Right atrium auricular region (tissue), 2 donors: Measurements from ENCODE around the gene ZBTB20. TPM values are rescaled to one million over a fixed set of nuclear protein-coding genes. Genes with fewer than 3 reads are reported as not detected.

Source experiments
- DNase-seq: peaks from one replicate; pipeline ENCODE4 v3.0.0-alpha.2; 2019; ENCODE audit warnings: low spot score
- H3K27ac ChIP-seq, 2 donors: fragments of 200-600 bp; sonication (generic); 1 replicate in 1 of 2; 2 replicates in 1 of 2; pipeline ENCODE4 v1.5.1; 2016 to 2019
- H3K27me3 ChIP-seq, 2 donors: fragments of 200-600 bp; sonication (generic); one replicate each; pipeline versions ENCODE4 v1.5.1 to v1.6.0; 2017 to 2019
- H3K36me3 ChIP-seq: fragments of 200-600 bp; sonication (generic); one replicate; pipeline ENCODE4 v1.5.1; 2016
- H3K4me1 ChIP-seq, 2 donors: fragments of 200-600 bp; sonication (generic); one replicate each; pipeline versions ENCODE4 v1.5.1 to v1.6.0; 2017 to 2019
- H3K4me3 ChIP-seq, 2 donors: fragments of 200-600 bp; sonication (generic); 1 replicate in 1 of 2; 2 replicates in 1 of 2; pipeline ENCODE4 v1.5.1; 2017 to 2019; ENCODE audit warnings: mild to moderate bottlenecking in 1 of 2, moderate library complexity in 1 of 2
- H3K9me3 ChIP-seq, 2 donors: fragments of 200-600 bp; sonication (generic); one replicate each; pipeline ENCODE4 v1.5.1; 2019
- total RNA-seq, 2 donors: library from RNA; depleted of rRNA; stranded (reverse); fragments of >200 nt; gene quantifications; one replicate each; pipeline ENCODE4 v1.1.0, GENCODE V29; 2016
- TF ChIP-seq, protein P1 (sequence below), 2 donors: fragments of 200-600 bp; sonication (generic); IDR thresholded peaks; one replicate each; pipeline ENCODE4 v1.5.1; 2019; ENCODE audit warnings: antibody characterized with exemption in 2 of 2

ZBTB20 gene
- total RNA-seq, 2 donors from 2014 or later: 84.6 to 90.8 TPM

DNA sequence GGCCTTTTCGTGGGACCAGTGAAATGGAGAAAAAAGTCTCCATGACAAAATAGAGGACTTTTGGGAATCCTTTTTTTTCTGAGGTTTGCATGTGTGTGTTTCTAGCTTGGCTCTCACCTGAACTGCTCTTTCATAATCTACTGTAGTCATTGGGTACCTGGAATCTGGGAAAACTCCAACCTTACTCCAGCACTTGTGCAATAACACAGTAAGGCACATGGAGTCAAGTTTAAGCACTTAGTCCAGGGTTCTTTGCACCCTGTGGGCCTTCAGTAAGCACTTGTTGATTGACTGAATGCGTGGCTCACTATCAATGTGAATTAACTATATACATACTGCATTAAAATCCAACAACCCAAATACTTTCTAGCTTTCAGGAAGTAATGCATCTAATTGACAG is 299.5 kb downstream of the ZBTB20 start:
- Histone ChIP-seq H3K36me3 (no peaks in the 10 kb centered on the region), H3K9me3 (no peaks in the 10 kb centered on the region), H3K4me1 (peaks cover 0 to 6% of the 10 kb centered on the region in 2 donors), H3K27me3 (no peaks in the 10 kb centered on the region), H3K27ac (no peak overlapping the region), H3K4me3 (no peak overlapping the region)
- TF ChIP-seq, protein P1, sequence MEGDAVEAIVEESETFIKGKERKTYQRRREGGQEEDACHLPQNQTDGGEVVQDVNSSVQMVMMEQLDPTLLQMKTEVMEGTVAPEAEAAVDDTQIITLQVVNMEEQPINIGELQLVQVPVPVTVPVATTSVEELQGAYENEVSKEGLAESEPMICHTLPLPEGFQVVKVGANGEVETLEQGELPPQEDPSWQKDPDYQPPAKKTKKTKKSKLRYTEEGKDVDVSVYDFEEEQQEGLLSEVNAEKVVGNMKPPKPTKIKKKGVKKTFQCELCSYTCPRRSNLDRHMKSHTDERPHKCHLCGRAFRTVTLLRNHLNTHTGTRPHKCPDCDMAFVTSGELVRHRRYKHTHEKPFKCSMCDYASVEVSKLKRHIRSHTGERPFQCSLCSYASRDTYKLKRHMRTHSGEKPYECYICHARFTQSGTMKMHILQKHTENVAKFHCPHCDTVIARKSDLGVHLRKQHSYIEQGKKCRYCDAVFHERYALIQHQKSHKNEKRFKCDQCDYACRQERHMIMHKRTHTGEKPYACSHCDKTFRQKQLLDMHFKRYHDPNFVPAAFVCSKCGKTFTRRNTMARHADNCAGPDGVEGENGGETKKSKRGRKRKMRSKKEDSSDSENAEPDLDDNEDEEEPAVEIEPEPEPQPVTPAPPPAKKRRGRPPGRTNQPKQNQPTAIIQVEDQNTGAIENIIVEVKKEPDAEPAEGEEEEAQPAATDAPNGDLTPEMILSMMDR (IDR thresholded peaks at IDR 0.05): no peak
- no peak for DNase-seq

DNA sequence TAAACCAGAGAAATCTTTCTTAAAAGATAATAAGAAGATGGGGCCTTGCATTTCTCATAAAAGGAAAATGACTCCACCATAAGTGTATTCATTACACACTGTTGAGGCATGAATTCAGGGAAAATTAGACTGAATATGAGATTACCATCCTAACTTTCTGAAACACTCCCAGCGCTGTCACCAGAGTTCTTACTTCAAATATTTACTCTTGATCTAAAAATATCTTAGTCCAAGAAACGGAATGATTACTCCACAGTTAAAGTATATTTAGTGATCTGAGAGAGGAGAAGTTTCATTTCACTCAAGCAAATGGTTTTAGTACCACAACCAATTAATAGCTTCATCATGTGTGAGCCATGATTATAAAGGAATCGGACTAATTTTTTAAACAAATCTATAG is 300.3 kb downstream of the ZBTB20 start:
- no peaks in the 10 kb centered on the region for H3K9me3 ChIP-seq
- DNase-seq: no peak
- no peaks in the 10 kb centered on the region for H3K36me3 ChIP-seq
- H3K27me3 ChIP-seq: no peaks in the 10 kb centered on the region
- no peak overlapping the region for H3K27ac ChIP-seq
- H3K4me1 ChIP-seq: peaks cover 0 to 6% of the 10 kb centered on the region in 2 donors
- TF ChIP-seq, protein P1 (IDR thresholded peaks at IDR 0.05): no peak
- no peak overlapping the region for H3K4me3 ChIP-seq

DNA sequence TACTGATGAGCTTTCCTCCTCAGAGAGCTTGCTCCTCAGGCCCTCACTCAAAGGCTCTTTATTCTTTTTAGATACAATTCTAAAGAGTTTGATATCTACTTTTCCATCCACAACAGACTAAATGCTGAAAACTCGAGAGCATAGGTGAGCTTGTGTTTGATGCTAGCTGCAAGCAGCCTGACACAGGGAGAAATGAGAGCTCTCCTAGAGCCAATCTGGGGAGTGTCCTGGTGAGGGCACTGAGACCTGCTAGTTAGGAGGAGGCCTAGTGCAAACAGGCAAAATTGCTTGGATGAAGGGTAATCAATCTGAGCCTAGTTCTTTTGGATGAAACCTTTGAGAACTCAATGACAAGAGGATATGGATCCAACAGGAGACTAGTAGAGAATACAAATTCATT is 300.8 kb downstream of the ZBTB20 start:
- Histone ChIP-seq H3K27me3 (no peaks in the 10 kb centered on the region), H3K4me3 (no peak overlapping the region), H3K9me3 (no peaks in the 10 kb centered on the region), H3K36me3 (no peaks in the 10 kb centered on the region), H3K4me1 (peaks cover 0 to 6% of the 10 kb centered on the region in 2 donors), H3K27ac (no peak overlapping the region)
- TF ChIP-seq, protein P1 (IDR thresholded peaks at IDR 0.05): no peak
- DNase-seq: no peak

DNA sequence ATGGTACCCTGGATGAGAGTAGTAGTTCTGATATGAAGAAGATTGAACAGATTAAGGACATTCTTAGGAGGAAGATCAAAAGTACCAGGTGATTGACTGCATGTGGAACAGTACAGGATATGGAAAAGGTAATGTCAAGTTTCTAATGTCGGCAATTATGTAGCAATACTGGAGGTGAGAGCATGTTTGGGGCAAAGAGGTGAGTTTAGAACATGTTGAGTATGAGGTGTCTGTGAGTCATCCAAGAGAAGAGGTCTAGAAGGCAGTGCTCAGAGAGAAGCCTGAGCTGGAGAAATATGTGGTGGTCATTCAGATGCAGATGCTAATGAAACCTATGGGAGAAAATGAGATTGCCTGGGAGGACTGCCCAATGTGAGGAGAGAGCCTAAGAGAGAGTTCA is 305.6 kb downstream of the ZBTB20 start:
- Histone ChIP-seq H3K4me3 (no peak overlapping the region), H3K27ac (no peak overlapping the region), H3K27me3 (no peaks in the 10 kb centered on the region), H3K9me3 (no peaks in the 10 kb centered on the region), H3K4me1 (no peaks in the 10 kb centered on the region), H3K36me3 (no peaks in the 10 kb centered on the region)
- no peak for DNase-seq
- TF ChIP-seq, protein P1 (IDR thresholded peaks at IDR 0.05): no peak

DNA sequence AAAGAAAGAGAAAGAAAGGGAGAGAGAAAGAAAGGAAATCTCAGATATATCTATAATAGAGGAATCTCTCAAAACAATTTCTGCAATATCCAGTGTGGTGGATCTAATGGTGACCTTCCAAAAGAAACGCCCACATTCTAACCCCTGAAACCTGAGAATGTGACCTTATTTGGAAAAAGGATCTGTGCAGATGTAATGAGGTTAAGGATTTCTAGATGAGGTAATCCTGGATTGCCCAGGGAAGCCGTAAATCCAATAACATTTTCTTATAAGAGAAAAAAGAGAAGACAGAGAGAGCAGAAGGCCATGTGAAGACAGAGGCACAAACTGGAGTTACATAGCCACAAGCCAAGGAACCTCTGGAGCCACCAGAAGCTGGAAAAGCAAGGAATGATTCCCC is 307.6 kb downstream of the ZBTB20 start:
- Histone ChIP-seq H3K9me3 (no peaks in the 10 kb centered on the region), H3K36me3 (no peaks in the 10 kb centered on the region), H3K27ac (no peak overlapping the region), H3K27me3 (no peaks in the 10 kb centered on the region), H3K4me3 (no peak overlapping the region), H3K4me1 (peaks cover 0 to 7% of the 10 kb centered on the region in 2 donors)
- DNase-seq: no peak
- TF ChIP-seq, protein P1 (IDR thresholded peaks at IDR 0.05): no peak

DNA sequence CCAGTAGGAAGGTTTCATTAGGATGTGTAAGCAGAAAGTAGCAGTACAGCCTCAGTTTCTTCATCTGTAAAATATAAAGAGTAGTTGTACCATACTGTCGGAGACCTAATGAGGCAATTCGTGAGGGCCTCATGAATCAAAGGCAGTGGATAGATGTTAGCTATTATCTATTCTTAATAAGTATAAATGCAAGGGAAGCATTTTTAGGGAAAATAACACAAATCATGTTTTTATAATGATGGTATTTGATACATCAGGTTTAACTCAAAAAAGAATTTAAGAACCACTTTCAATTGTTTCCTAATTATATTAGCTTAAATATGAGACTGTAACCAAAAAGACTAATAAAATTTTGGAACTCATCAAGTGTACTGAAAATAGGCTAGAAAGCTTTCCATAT is 309.1 kb downstream of the ZBTB20 start:
- TF ChIP-seq, protein P1 (IDR thresholded peaks at IDR 0.05): no peak
- no peak for DNase-seq
- H3K9me3 ChIP-seq: no peaks in the 10 kb centered on the region
- no peak overlapping the region for H3K4me3 ChIP-seq
- no peak overlapping the region for H3K27ac ChIP-seq
- H3K4me1 ChIP-seq: peaks cover 0 to 8% of the 10 kb centered on the region in 2 donors
- H3K27me3 ChIP-seq: no peaks in the 10 kb centered on the region
- no peaks in the 10 kb centered on the region for H3K36me3 ChIP-seq
